A549 treated with RU486 at 1 μM for 4 hours (cell line): ENCODE measurements around the gene RHOT1. TPM values are rescaled to one million over a fixed set of nuclear protein-coding genes. Genes with fewer than 3 reads are reported as not detected.

Source experiments
- total RNA-seq: library from RNA; stranded (reverse); fragments of 200-300 nt; extraction: Qiagen RNA extraction; gene quantifications from 5 replicates; pipeline ENCODE4 v1.2.3, GENCODE V29; 2022; ENCODE audit warnings: low read depth

The RHOT1 gene
- 11.6 to 26.0 TPM (median 25.5 TPM) in 5 replicates for total RNA-seq

DNA sequence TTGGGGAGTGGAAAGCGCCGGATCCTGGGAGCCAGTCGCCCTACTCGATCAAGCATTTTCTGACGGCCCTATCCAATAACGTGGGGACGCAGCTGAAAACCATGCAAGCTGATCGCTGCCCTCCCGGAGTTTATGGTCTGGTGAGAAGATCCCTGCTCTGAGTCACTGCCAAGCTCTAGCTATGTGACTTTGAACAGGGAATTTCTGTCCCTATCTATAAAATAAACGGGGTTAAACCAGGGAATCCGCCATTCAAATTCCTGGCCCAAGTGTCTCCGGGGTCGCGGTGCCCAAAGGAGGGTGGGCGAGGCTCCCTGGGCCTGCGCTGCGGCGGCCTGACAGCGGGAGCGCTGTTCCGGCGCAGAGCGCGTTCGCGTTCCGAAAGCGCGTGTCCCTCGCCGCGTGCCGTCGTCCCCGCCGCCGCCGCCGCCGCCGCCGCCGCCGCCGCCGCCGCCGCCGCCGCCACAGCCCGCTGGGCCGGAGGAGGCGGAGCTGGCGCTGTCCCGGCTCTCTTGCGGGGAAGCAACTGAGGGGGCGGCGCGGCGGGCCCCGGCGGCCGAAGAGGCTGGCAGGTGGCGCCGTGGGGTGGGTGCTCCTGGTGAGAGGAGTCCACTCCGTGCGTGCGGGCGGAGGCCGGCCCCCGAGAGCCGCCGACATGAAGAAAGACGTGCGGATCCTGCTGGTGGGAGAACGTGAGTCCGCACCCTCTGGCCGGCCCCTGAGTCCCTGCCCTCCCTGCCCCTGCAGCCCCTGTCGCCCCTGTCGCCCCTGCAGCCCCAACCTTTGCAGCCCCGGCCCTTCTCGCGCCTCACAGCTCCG, at the start of gene RHOT1:
RHOT1 (plus strand) TSS at position 465 of the 819 bp plus-strand sequence; CDS start at position 656, 191 bp downstream.

DNA sequence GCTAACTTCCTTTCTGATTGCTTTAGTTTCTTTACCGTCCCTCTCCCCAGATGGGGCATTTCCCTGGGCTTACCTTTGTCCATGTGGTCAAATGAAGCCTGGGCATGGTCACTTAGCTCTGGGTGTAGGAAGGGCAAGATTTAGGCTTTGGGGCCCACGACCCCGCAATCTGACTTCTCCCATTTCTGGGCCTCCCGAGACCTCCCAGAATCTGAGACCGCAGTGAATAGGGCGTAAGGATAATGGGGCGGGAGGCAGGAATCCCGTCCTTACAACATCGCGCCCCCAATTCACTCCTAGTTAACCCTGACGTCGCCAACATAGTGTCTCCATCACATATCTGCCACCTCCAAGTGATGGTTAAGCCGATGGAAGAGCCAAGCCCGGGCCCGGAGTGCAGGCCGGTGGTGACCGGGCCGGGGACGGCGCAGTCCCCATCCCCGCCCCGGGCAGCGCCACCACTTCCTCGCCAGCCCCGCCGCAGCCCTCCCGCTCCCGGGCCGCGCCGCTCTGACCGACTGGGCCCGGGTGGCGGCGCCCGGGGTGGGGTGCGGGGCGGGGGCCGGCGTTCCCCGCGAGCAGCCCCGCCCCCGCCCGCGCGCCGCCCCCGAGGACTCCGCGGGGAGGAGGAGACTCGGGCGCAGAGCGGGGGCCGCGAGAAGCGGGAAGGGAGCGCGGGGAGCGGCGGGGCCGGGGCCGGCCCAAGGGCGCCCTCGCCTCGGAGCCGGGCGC, 123.1 kb downstream of the RHOT1 start, which contains the start of gene RHBDL3:
RHBDL3 (plus strand) TSS at position 641 of the 732 bp plus-strand sequence. CDS start 358 bp downstream, outside the sequence.

Other genes with a start within 250 kb of the RHOT1 start
- 55.6 to 95.4 TPM (median 79.2 TPM) in 5 replicates for gene UTP6, start 240.8 kb upstream of the RHOT1 start, total RNA-seq
- 11.6 to 32.5 TPM (median 29.9 TPM) in 5 replicates for gene SUZ12, start 205.5 kb upstream of the RHOT1 start, total RNA-seq
- 9.6 to 11.8 TPM (median 10.7 TPM) in 5 replicates for gene LRRC37B, start 135.1 kb upstream of the RHOT1 start, total RNA-seq
- gene RHBDL3, start 123.3 kb downstream of the RHOT1 start, total RNA-seq: 2.9 to 5.2 TPM (median 4.6 TPM) in 5 replicates
- 23.0 to 32.7 TPM (median 30.2 TPM) in 5 replicates for gene C17orf75, start 199.7 kb downstream of the RHOT1 start, total RNA-seq
- 198 to 256 TPM (median 242 TPM) in 5 replicates for gene ZNF207, start 207.7 kb downstream of the RHOT1 start, total RNA-seq